ENCODE data around the gene DPF1. TPM values are rescaled to one million over a fixed set of nuclear protein-coding genes. Genes with fewer than 3 reads are reported as not detected.
A peak's percentile ranks its signal among the peaks of the same experiment; 100 is the strongest.

The DPF1 gene
- total and polyA plus RNA-seq, 2 experiments from 2014 or later = 1.2 to 2.7 TPM

DNA sequence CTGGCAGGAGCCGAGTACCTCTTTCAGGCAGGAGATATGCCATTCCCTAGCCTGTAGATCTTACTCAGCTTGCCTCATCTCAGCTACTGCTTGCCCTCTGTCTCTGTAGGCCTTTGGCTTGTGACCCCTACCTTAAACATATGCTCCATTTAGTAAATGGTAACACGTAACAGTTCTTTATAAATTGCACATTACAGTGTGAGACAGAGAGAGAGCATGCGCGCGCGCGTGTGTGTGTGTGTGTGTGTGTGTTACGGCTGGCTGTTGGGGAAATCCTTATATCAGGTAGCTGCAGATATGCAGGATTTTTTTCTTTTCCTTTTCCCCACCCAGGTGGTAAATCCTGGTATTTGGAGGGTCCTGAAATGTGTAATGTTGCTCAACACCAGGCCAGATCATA, 44.5 kb upstream of the DPF1 start:
- no peak overlapping the region for H3K4me3 ChIP-seq
- peaks cover 53% of the 10 kb centered on the region for H4K20me1 ChIP-seq (ENCODE audit: insufficient read depth, poor library complexity, severe bottlenecking)
- peaks cover 30% of the 10 kb centered on the region for H3K4me1 ChIP-seq (ENCODE audit: insufficient read depth)
- no peaks in the 10 kb centered on the region for H3K36me3 ChIP-seq (replicated peaks; ENCODE audit: insufficient read depth, low read depth)
- WGBS (ENCODE audit: low lambda C conversion rate, missing lambda C conversion rate) = 77% methylated on average over 8 of the region's 8 CpGs
- H2AFZ ChIP-seq = no peak overlapping the region
- H3K9me2 ChIP-seq (replicated peaks; ENCODE audit: insufficient read depth) = no peaks in the 10 kb centered on the region
- H3K27me3 ChIP-seq = no peaks in the 10 kb centered on the region
- peak; percentile 23 for DNase-seq (ENCODE audit: low spot score)
- TF ChIP-seq, protein P1, sequence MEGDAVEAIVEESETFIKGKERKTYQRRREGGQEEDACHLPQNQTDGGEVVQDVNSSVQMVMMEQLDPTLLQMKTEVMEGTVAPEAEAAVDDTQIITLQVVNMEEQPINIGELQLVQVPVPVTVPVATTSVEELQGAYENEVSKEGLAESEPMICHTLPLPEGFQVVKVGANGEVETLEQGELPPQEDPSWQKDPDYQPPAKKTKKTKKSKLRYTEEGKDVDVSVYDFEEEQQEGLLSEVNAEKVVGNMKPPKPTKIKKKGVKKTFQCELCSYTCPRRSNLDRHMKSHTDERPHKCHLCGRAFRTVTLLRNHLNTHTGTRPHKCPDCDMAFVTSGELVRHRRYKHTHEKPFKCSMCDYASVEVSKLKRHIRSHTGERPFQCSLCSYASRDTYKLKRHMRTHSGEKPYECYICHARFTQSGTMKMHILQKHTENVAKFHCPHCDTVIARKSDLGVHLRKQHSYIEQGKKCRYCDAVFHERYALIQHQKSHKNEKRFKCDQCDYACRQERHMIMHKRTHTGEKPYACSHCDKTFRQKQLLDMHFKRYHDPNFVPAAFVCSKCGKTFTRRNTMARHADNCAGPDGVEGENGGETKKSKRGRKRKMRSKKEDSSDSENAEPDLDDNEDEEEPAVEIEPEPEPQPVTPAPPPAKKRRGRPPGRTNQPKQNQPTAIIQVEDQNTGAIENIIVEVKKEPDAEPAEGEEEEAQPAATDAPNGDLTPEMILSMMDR (IDR thresholded peaks at IDR 0.05; ENCODE audit: poor library complexity) = no peak
- no peak for TF ChIP-seq EZH2 (IDR thresholded peaks at IDR 0.05; ENCODE audit: borderline replicate concordance)
- no peak for TF ChIP-seq EZH2phosphoT487 (IDR thresholded peaks at IDR 0.05; ENCODE audit: low read depth, severe bottlenecking, unreplicated experiment)
- peaks cover 83% of the 10 kb centered on the region for H3K79me2 ChIP-seq
- H3K4me2 ChIP-seq = peak overlapping the region; percentile 80
- peak overlapping the region; percentile 94 for H3K27ac ChIP-seq
- no peaks in the 10 kb centered on the region for H3K9me3 ChIP-seq (ENCODE audit: low read depth)

DNA sequence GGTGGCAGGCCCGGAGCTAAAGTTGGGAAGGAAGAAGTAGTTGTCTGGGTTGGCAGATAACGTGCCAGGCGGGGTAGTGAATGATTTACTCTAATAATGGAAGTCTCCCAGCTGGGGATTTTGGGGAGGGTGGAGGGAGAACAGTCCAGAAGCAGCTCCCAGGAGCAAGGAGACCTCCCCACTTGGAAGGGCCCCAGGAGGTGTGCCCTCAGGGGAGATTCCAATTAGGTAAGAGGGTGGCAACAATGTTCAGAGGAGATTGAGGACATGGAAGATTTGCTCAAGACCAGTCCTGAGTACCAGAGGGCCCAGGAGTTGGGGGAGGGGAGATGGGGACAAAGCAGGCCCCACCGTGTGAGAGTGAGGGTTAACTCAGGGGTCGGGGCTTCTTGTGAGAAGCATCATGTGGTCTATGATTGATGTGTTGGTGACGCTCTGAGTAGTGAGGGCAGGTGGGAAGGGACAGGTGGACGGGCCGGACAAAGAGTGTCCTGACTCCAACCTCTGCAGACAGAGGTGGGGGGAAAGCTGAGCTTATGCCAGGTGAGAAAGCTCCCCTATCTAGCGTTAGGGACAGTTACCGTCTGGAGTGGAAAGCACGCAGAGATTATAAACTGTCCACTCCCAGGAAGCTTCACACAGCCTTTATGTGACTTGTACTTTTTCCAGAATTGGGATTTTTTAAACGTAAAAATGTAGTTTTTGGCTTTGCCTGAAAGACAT, 43.9 kb upstream of the DPF1 start:
- WGBS (ENCODE audit: low lambda C conversion rate, missing lambda C conversion rate) = 47% methylated on average over 12 of the region's 12 CpGs
- no peak for TF ChIP-seq EZH2phosphoT487 (IDR thresholded peaks at IDR 0.05; ENCODE audit: low read depth, severe bottlenecking, unreplicated experiment)
- no peak for TF ChIP-seq EZH2 (IDR thresholded peaks at IDR 0.05; ENCODE audit: borderline replicate concordance)
- TF ChIP-seq, protein P1 (IDR thresholded peaks at IDR 0.05; ENCODE audit: poor library complexity) = no peak
- Histone ChIP-seq H4K20me1 (ENCODE audit: insufficient read depth, poor library complexity, severe bottlenecking) (peaks cover 51% of the 10 kb centered on the region), H3K9me3 (ENCODE audit: low read depth) (no peaks in the 10 kb centered on the region), H2AFZ (no peak overlapping the region), H3K4me1 (ENCODE audit: insufficient read depth) (peaks cover 29% of the 10 kb centered on the region), H3K79me2 (peaks cover 80% of the 10 kb centered on the region), H3K9me2 (replicated peaks; ENCODE audit: insufficient read depth) (no peaks in the 10 kb centered on the region), H3K4me2 (peak overlapping the region; percentile 80), H3K27me3 (no peaks in the 10 kb centered on the region), H3K36me3 (replicated peaks; ENCODE audit: insufficient read depth, low read depth) (no peaks in the 10 kb centered on the region), H3K27ac (peak overlapping the region; percentile 94), H3K4me3 (no peak overlapping the region)
- no peak for DNase-seq (ENCODE audit: low spot score)

DNA sequence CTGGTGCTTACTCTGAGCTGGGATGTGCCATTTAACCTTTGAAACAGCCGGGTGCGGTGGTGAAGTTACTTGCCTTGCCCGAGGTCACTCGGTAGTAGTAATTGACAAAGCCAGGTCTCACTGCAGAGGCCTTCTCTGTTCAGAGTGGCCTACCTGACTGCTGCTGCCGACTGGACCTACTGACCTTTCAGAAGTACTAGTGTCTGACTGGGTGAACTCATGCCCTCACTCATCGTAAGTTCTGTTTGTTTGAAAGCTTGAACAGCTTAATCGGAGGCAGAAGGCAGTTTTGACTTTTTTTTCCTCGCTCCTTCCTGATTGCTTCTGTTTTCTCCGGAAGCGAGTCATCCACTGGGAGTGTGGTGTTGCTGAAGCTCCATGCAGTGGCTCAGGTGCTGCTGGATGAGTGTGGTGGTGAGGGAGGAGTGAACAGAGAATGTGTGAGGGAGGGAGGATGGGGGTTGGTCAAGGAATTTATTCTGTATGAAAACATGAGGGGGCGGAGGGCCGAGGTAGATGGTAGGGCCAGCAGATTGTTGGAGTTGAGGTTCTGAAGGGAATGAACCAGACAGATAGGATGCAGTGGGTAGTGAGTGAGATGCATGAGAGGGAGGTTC, 43.1 kb upstream of the DPF1 start:
- H3K4me3 ChIP-seq = no peak overlapping the region
- TF ChIP-seq EZH2 (IDR thresholded peaks at IDR 0.05; ENCODE audit: borderline replicate concordance) (no peak), EZH2phosphoT487 (IDR thresholded peaks at IDR 0.05; ENCODE audit: low read depth, severe bottlenecking, unreplicated experiment) (no peak)
- TF ChIP-seq, protein P1 (IDR thresholded peaks at IDR 0.05; ENCODE audit: poor library complexity) = no peak
- H3K36me3 ChIP-seq (replicated peaks; ENCODE audit: insufficient read depth, low read depth) = no peaks in the 10 kb centered on the region
- no peaks in the 10 kb centered on the region for H3K9me3 ChIP-seq (ENCODE audit: low read depth)
- no peaks in the 10 kb centered on the region for H3K27me3 ChIP-seq
- H3K4me2 ChIP-seq = peak overlapping the region; percentile 80
- peaks cover 71% of the 10 kb centered on the region for H3K79me2 ChIP-seq
- WGBS (ENCODE audit: low lambda C conversion rate, missing lambda C conversion rate) = 34% methylated on average over 12 of the region's 12 CpGs
- no peaks in the 10 kb centered on the region for H3K9me2 ChIP-seq (replicated peaks; ENCODE audit: insufficient read depth)
- H4K20me1 ChIP-seq (ENCODE audit: insufficient read depth, poor library complexity, severe bottlenecking) = peaks cover 43% of the 10 kb centered on the region
- no peak overlapping the region for H2AFZ ChIP-seq
- H3K4me1 ChIP-seq (ENCODE audit: insufficient read depth) = peaks cover 22% of the 10 kb centered on the region
- peak; percentile 70 for DNase-seq (ENCODE audit: low spot score)
- H3K27ac ChIP-seq = peak overlapping the region; percentile 94
